Transverse colon (tissue), 3 donors: Measurements from ENCODE around the gene NUP214.

ENCODE experiments used
- CTCF ChIP-seq, 5 experiments: fragments of 200-600 bp in 3 of 5; fragments of 450-650 bp in 2 of 5; sonication (generic) in 3 of 5; IDR thresholded peaks; 1 replicate in 2 of 5; 2 replicates in 3 of 5; pipeline ENCODE4 v1.5.1; 2016 to 2017; ENCODE audit warnings: antibody characterized with exemption in 5 of 5, inconsistent platforms in 3 of 5, mild to moderate bottlenecking in 2 of 5, moderate library complexity in 1 of 5
- POLR2A ChIP-seq: fragments of 450-650 bp; IDR thresholded peaks from one replicate; pipeline ENCODE4 v1.6.1; 2016; ENCODE audit warnings: antibody characterized with exemption, mild to moderate bottlenecking, moderate library complexity

GRCh38 chr9:131252120-131252519 lies 126.7 kb downstream of the NUP214 start:
- TF ChIP-seq CTCF (IDR thresholded peaks at IDR 0.05), result no peak
- no peak for TF ChIP-seq POLR2A
